DOHH2 (cell line): ENCODE data around the gene JDP2.

Source experiments
- H3F3A ChIP-seq: fragments of 200-600 bp; sonication (generic), shearing (Covaris generic); 2 replicates; pipeline ENCODE4 v1.6.0; 2016; ENCODE audit warnings: antibody characterized with exemption, mild to moderate bottlenecking; ENCODE audit not compliant: control insufficient read depth, insufficient read depth
- H3K27ac ChIP-seq: fragments of 200-600 bp; sonication (generic); 2 replicates; pipeline ENCODE4 v1.5.1; 2014; ENCODE audit warnings: low read depth, mild to moderate bottlenecking, low read length, moderate library complexity
- H3K27me3 ChIP-seq: fragments of 200-600 bp; sonication (generic); 2 replicates; pipeline ENCODE4 v1.6.1; 2014; ENCODE audit warnings: mild to moderate bottlenecking, low read length, mixed read lengths; ENCODE audit not compliant: control insufficient read depth
- H3K36me3 ChIP-seq: fragments of 200-600 bp; sonication (generic); 2 replicates; pipeline ENCODE4 v1.6.1; 2014; ENCODE audit warnings: mild to moderate bottlenecking, low read length, moderate library complexity, mixed read lengths; ENCODE audit not compliant: control insufficient read depth
- H3K4me1 ChIP-seq: fragments of 200-600 bp; sonication (generic); 2 replicates; pipeline ENCODE4 v1.6.1; 2014; ENCODE audit warnings: mild to moderate bottlenecking, low read length, mixed read lengths; ENCODE audit not compliant: control insufficient read depth
- H3K4me2 ChIP-seq: fragments of 200-600 bp; sonication (generic); 2 replicates; pipeline ENCODE4 v1.6.0; 2014; ENCODE audit warnings: mild to moderate bottlenecking, low read length, moderate library complexity
- H3K4me3 ChIP-seq: fragments of 200-600 bp; sonication (generic); 2 replicates; pipeline ENCODE4 v1.5.1; 2014; ENCODE audit warnings: mild to moderate bottlenecking, low read length, mixed read lengths
- H3K79me2 ChIP-seq: fragments of 200-600 bp; sonication (generic); 2 replicates; pipeline ENCODE4 v1.6.1; 2014; ENCODE audit warnings: mild to moderate bottlenecking, low read length, mixed read lengths; ENCODE audit not compliant: control insufficient read depth
- H3K9me2 ChIP-seq: fragments of 200-600 bp; sonication (generic); replicated peaks from 2 replicates; pipeline ENCODE4 v1.6.1; 2014; ENCODE audit warnings: mild to moderate bottlenecking, low read length, mixed read lengths; ENCODE audit not compliant: control insufficient read depth
- H3K9me3 ChIP-seq: fragments of 200-600 bp; sonication (generic); 2 replicates; pipeline ENCODE4 v1.6.1; 2014; ENCODE audit warnings: antibody characterized with exemption, low read length, mixed read lengths; ENCODE audit not compliant: control insufficient read depth, insufficient read depth
- H4K20me1 ChIP-seq: fragments of 200-600 bp; sonication (generic); 2 replicates; pipeline ENCODE4 v1.6.0; 2014; ENCODE audit warnings: low read depth, mild to moderate bottlenecking, antibody characterized with exemption, low read length, moderate library complexity; ENCODE audit not compliant: control insufficient read depth, insufficient read depth
- CTCF ChIP-seq: fragments of 200-600 bp; sonication (generic); IDR thresholded peaks from one replicate; pipeline ENCODE4 v1.5.1; 2014; ENCODE audit warnings: antibody characterized with exemption, mild to moderate bottlenecking, low read depth, low read length; ENCODE audit not compliant: poor library complexity, severe bottlenecking
- EZH2phosphoT487 ChIP-seq: fragments of 200-600 bp; sonication (generic); IDR thresholded peaks from 2 replicates; pipeline ENCODE4 v1.6.1; 2017; ENCODE audit warnings: borderline replicate concordance, mild to moderate bottlenecking, antibody characterized with exemption, low read length, moderate library complexity, mixed read lengths

The JDP2 gene

GRCh38 chr14:75521415-75522199 lies 93.8 kb downstream of the JDP2 start:
- TF ChIP-seq EZH2phosphoT487 (no peak), CTCF (no peak)
- Histone ChIP-seq H3K4me2 (peak overlapping the region; percentile 68), H3K27me3 (peaks cover 80% of the 10 kb centered on the region)

GRCh38 chr14:75522224-75522982 lies 94.6 kb downstream of the JDP2 start, which contains the start of gene BATF:
TSS of gene BATF (plus strand) at chr14:75522469. CDS start at chr14:75522683, 214 bp downstream.
- Histone ChIP-seq H3K9me3 (no peaks in the 10 kb centered on the region), H3K9me2 (no peaks in the 10 kb centered on the region), H3F3A (no peaks in the 10 kb centered on the region), H4K20me1 (no peaks in the 10 kb centered on the region), H3K4me3 (peak within 1 kb of the TSS; percentile 61), H3K36me3 (no peaks in the 10 kb centered on the region), H3K4me2 (peak within 1 kb of the TSS; percentile 68), H3K27me3 (peaks cover 77% of the 10 kb centered on the region), H3K27ac (no peak within 1 kb of the TSS), H3K79me2 (no peaks in the 10 kb centered on the region), H3K4me1 (peaks cover 14% of the 10 kb centered on the region)
- TF ChIP-seq EZH2phosphoT487 (no peak), CTCF (no peak)

More at GRCh38 chr14:75521415-75522199, 93.8 kb downstream of the JDP2 start:
- Histone ChIP-seq H3K27ac (no peak overlapping the region), H3K4me3 (peak overlapping the region; percentile 61), H3K36me3 (no peaks in the 10 kb centered on the region), H3K4me1 (peaks cover 14% of the 10 kb centered on the region), H4K20me1 (no peaks in the 10 kb centered on the region), H3K9me2 (no peaks in the 10 kb centered on the region), H3K79me2 (no peaks in the 10 kb centered on the region), H3F3A (no peaks in the 10 kb centered on the region), H3K9me3 (no peaks in the 10 kb centered on the region)

GRCh38 chr14:75522983-75523318 lies 95.1 kb downstream of the JDP2 start:
- Histone ChIP-seq H3K27ac (no peak overlapping the region), H4K20me1 (no peaks in the 10 kb centered on the region; the same call in 1 of the 2 replicates), H3F3A (no peaks in the 10 kb centered on the region), H3K36me3 (no peaks in the 10 kb centered on the region), H3K79me2 (no peaks in the 10 kb centered on the region), H3K9me2 (no peaks in the 10 kb centered on the region), H3K4me2 (peak overlapping the region; percentile 68), H3K4me1 (peaks cover 14% of the 10 kb centered on the region), H3K9me3 (no peaks in the 10 kb centered on the region), H3K4me3 (peak overlapping the region; percentile 61), H3K27me3 (peaks cover 80% of the 10 kb centered on the region)
- TF ChIP-seq EZH2phosphoT487 (no peak), CTCF (no peak)
